ENCODE results near the gene ZBTB12. TPM values are rescaled to one million over a fixed set of nuclear protein-coding genes. Genes with fewer than 3 reads are reported as not detected.

The ZBTB12 gene
- total and polyA plus RNA-seq, 9 of the 15 experiments (the other 6 are each of a cell fraction or from before 2014, with no cell fraction given), result 0.03 to 12.4 (median 5.8) TPM; not detected in 1

- POLR2A ChIA-PET, result interaction anchor here (1.6 to 1.7 kb wide), 3 partner anchors 14 to 45 kb away, joined by 4 to 5 read pairs (median 5); partner anchors contain the start of gene EHMT2
- no peaks in the 10 kb centered on the region for H3K9me1 ChIP-seq (ENCODE audit: control insufficient read depth, insufficient read depth, low read length)
- TF ChIP-seq RFX1 (IDR thresholded peaks at IDR 0.05) (peak; percentile 77), TEAD2 (tag; IDR thresholded peaks at IDR 0.05) (no peak), CAMTA2 (CRISPR knock-in tag; conservative IDR thresholded peaks at IDR 0.05) (no peak)
- in situ Hi-C loops (cut with MboI) (no loop called here), intact Hi-C loops (cut with micrococcal nuclease) (no loop called here)
- ATAC-seq, result no peak
- no peaks in the 10 kb centered on the region for H4K20me1 ChIP-seq (replicated peaks; ENCODE audit: control insufficient read depth, insufficient read depth, low read length)
- CTCF ChIA-PET (ENCODE audit: low intra/inter-chr PET ratio), result no interaction called here
- no peak for FAIRE-seq
- no TSS peak for BruUV-seq (replicated peaks)
- no peaks in the 10 kb centered on the region for H3K79me2 ChIP-seq (ENCODE audit: control insufficient read depth, insufficient read depth, low read length)
- no peak overlapping the region for H3K4me3 ChIP-seq
- 79% methylated on average over 10 of the region's 10 CpGs for WGBS (ENCODE audit: insufficient coverage, low coverage, missing lambda C conversion rate)
- H3K27me3 ChIP-seq (ENCODE audit: control insufficient read depth in 2 of 2, insufficient read depth in 2 of 2, low read length in 2 of 2), result no peaks in the 10 kb centered on the region
- H2AFZ ChIP-seq (ENCODE audit: low read depth, low read length), result no peak overlapping the region
- H3K9me3 ChIP-seq (replicated peaks; ENCODE audit: control insufficient read depth, insufficient read depth, low read depth, low read length), result no peaks in the 10 kb centered on the region
- DNase-seq (ENCODE audit: extremely low read depth in 1 of 4, low spot score in 3 of 4), result no peak
- peaks cover 59% of the 10 kb centered on the region; the same call in 2 of the 3 replicates for H3K36me3 ChIP-seq (ENCODE audit: control insufficient read depth, insufficient read depth, low read length)
- peak overlapping the region in 1 of 2 experiments; percentile 69; a peak in 1 of 4 replicates for H3K9ac ChIP-seq (ENCODE audit: insufficient read depth in 1 of 2, low read depth in 2 of 2, low read length in 2 of 2)
- H3K27ac ChIP-seq (ENCODE audit: extremely low read depth, low read depth, low read length), result no peak overlapping the region
- peaks cover 0 to 34% of the 10 kb centered on the region in 2 experiments; a peak in 3 of 5 replicates for H3K4me1 ChIP-seq (replicated peaks in 1 of 2; ENCODE audit: control insufficient read depth in 2 of 2, insufficient read depth in 2 of 2, low read length in 2 of 2)
- no peak overlapping the region for H3K4me2 ChIP-seq (ENCODE audit: insufficient read depth, low read length)
Observed at GRCh38 chr6:31880616-31881015, 21.3 kb downstream of the ZBTB12 start.

GRCh38 chr6:31879901-31880300 is 22.0 kb downstream of the ZBTB12 start:
- in situ Hi-C loops (cut with MboI) (no loop called here), intact Hi-C loops (cut with micrococcal nuclease) (no loop called here)
- ChIA-PET POLR2A (interaction anchor here (1.6 to 1.7 kb wide), 2 partner anchors 15 to 44 kb away, joined by 4 to 5 read pairs; no protein-coding TSS in a partner anchor), CTCF (ENCODE audit: low intra/inter-chr PET ratio) (no interaction called here)
- H4K20me1 ChIP-seq (replicated peaks; ENCODE audit: control insufficient read depth, insufficient read depth, low read length), result no peaks in the 10 kb centered on the region
- H3K9me3 ChIP-seq (replicated peaks; ENCODE audit: control insufficient read depth, insufficient read depth, low read depth, low read length), result no peaks in the 10 kb centered on the region
- no peak overlapping the region for H3K4me3 ChIP-seq
- DNase-seq (ENCODE audit: extremely low read depth in 1 of 4, low spot score in 3 of 4), result no peak
- TF ChIP-seq ZNF707 (CRISPR knock-in tag; conservative IDR thresholded peaks at IDR 0.05) (no peak), ZNF583 (CRISPR knock-in tag; IDR thresholded peaks at IDR 0.05) (no peak), ZNF561 (CRISPR knock-in tag; conservative IDR thresholded peaks at IDR 0.05) (no peak), ZBTB1 (CRISPR knock-in tag; IDR thresholded peaks at IDR 0.05; ENCODE audit: borderline replicate concordance, low read depth) (no peak), E2F5 (CRISPR knock-in tag; IDR thresholded peaks at IDR 0.05) (no peak), ETV5 (CRISPR knock-in tag; IDR thresholded peaks at IDR 0.05; ENCODE audit: low read depth) (no peak), SREBF1 (IDR thresholded peaks at IDR 0.05; ENCODE audit: borderline replicate concordance, low read depth, low read length) (no peak), ZNF280B (CRISPR knock-in tag; IDR thresholded peaks at IDR 0.05) (no peak), JUND (IDR thresholded peaks at IDR 0.05; ENCODE audit: borderline replicate concordance, low read depth, low read length) (no peak), JUND (tag; IDR thresholded peaks at IDR 0.05; ENCODE audit: borderline replicate concordance, low read depth, low read length) (no peak), ARID2 (IDR thresholded peaks at IDR 0.05) (no peak), POU5F1 (IDR thresholded peaks at IDR 0.05; ENCODE audit: borderline replicate concordance, low read depth, low read length, partially characterized antibody) (no peak)
- no peaks in the 10 kb centered on the region for H3K9me1 ChIP-seq (ENCODE audit: control insufficient read depth, insufficient read depth, low read length)
- peak overlapping the region in 1 of 2 experiments; percentile 49; a peak in 1 of 4 replicates for H3K9ac ChIP-seq (ENCODE audit: insufficient read depth in 1 of 2, low read depth in 2 of 2, low read length in 2 of 2)
- no peak for FAIRE-seq
- TSS peak; percentile 94 for BruUV-seq (replicated peaks)
- H3K36me3 ChIP-seq (ENCODE audit: control insufficient read depth, insufficient read depth, low read length), result peaks cover 52% of the 10 kb centered on the region; the same call in 2 of the 3 replicates
- H3K27me3 ChIP-seq (ENCODE audit: control insufficient read depth in 2 of 2, insufficient read depth in 2 of 2, low read length in 2 of 2), result no peaks in the 10 kb centered on the region
- no peak for ATAC-seq
- H3K79me2 ChIP-seq (ENCODE audit: control insufficient read depth, insufficient read depth, low read length), result no peaks in the 10 kb centered on the region
- no peak overlapping the region for H2AFZ ChIP-seq (ENCODE audit: low read depth, low read length)
- WGBS (ENCODE audit: insufficient coverage, low coverage, missing lambda C conversion rate), result 85% methylated on average over 10 of the region's 10 CpGs
- H3K27ac ChIP-seq (ENCODE audit: extremely low read depth, low read depth, low read length), result no peak overlapping the region
- no peak overlapping the region for H3K4me2 ChIP-seq (ENCODE audit: insufficient read depth, low read length)
- H3K4me1 ChIP-seq (replicated peaks in 1 of 2; ENCODE audit: control insufficient read depth in 2 of 2, insufficient read depth in 2 of 2, low read length in 2 of 2), result peaks cover 0 to 34% of the 10 kb centered on the region in 2 experiments; a peak in 3 of 5 replicates
